Smooth muscle cell (in vitro differentiated cells): ENCODE data around the gene AKAP13. TPM values are rescaled to one million over a fixed set of nuclear protein-coding genes. Genes with fewer than 3 reads are reported as not detected.

Experiments used
- DNase-seq: peaks from one replicate; lab custom pipeline; 2025; ENCODE audit not compliant: unreplicated experiment; lab: John Stamatoyannopoulos, UW
- H2AFZ ChIP-seq: fragments of 200-600 bp; sonication (generic); 2 replicates; pipeline ENCODE4 v1.6.0; 2016; ENCODE audit warnings: antibody characterized with exemption, low read depth, mild to moderate bottlenecking
- H3F3A ChIP-seq: fragments of 200-600 bp; sonication (generic); 2 replicates; pipeline ENCODE4 v1.6.0; 2017; ENCODE audit warnings: antibody characterized with exemption, low read depth
- H3K27ac ChIP-seq: fragments of 200-600 bp; sonication (generic); 2 replicates; pipeline ENCODE4 v1.5.1; 2016; ENCODE audit warnings: low read depth, mild to moderate bottlenecking
- H3K27me3 ChIP-seq: fragments of 200-600 bp; sonication (generic); 2 replicates; pipeline ENCODE4 v1.6.1; 2016; ENCODE audit warnings: low read depth, mild to moderate bottlenecking
- H3K36me3 ChIP-seq: fragments of 200-600 bp; sonication (generic); 2 replicates; pipeline ENCODE4 v1.5.1; 2016; ENCODE audit warnings: low read depth
- H3K4me1 ChIP-seq: fragments of 200-600 bp; sonication (generic); 2 replicates; pipeline ENCODE4 v1.5.1; 2016; ENCODE audit warnings: low read depth
- H3K4me2 ChIP-seq: fragments of 200-600 bp; sonication (generic); 2 replicates; pipeline ENCODE4 v1.6.0; 2016; ENCODE audit warnings: mild to moderate bottlenecking
- H3K4me3 ChIP-seq: fragments of 200-600 bp; sonication (generic); 2 replicates; pipeline ENCODE4 v1.5.1; 2016; ENCODE audit warnings: mild to moderate bottlenecking
- H3K79me2 ChIP-seq: fragments of 200-600 bp; sonication (generic); 2 replicates; pipeline ENCODE4 v1.6.0; 2016; ENCODE audit warnings: low read depth, mild to moderate bottlenecking
- H3K9ac ChIP-seq: fragments of 200-600 bp; sonication (generic); 2 replicates; pipeline ENCODE4 v1.6.0; 2016; ENCODE audit warnings: low read depth
- H3K9me3 ChIP-seq: fragments of 200-600 bp; sonication (generic); replicated peaks from 2 replicates; pipeline ENCODE4 v1.5.1; 2016; ENCODE audit warnings: low read depth
- H4K20me1 ChIP-seq: fragments of 200-600 bp; sonication (generic); 2 replicates; pipeline ENCODE4 v1.6.0; 2016; ENCODE audit warnings: low read depth
- WGBS: methylation state at CpG from one replicate; pipeline ENCODE4 v1.1.7; 2016; ENCODE audit warnings: low lambda C conversion rate; 5-methylcytosine and 5-hydroxymethylcytosine counted together
- polyA plus RNA-seq: library from polyadenylated mRNA; unstranded; fragments of >200 nt; fragmentation: Nextera tagmentation; extraction: Ambion mirVana; gene quantifications from 2 replicates; pipeline ENCODE4 v1.2.1, GENCODE V29; 2016
- total RNA-seq: library from RNA; depleted of rRNA; stranded (reverse); fragments of >200 nt; gene quantifications from 2 replicates; pipeline ENCODE4 v1.2.3, GENCODE V29; 2014
- TF ChIP-seq, protein P1 (sequence below): fragments of 200-600 bp; sonication (generic); IDR thresholded peaks from 2 replicates; pipeline ENCODE4 v1.5.1; 2017; ENCODE audit warnings: borderline replicate concordance, mild to moderate bottlenecking, antibody characterized with exemption; ENCODE audit not compliant: insufficient read depth, poor library complexity, severe bottlenecking

Gene AKAP13
- total and polyA plus RNA-seq, 2 experiments from 2014 or later, result 43.3 to 63.5 TPM

DNA sequence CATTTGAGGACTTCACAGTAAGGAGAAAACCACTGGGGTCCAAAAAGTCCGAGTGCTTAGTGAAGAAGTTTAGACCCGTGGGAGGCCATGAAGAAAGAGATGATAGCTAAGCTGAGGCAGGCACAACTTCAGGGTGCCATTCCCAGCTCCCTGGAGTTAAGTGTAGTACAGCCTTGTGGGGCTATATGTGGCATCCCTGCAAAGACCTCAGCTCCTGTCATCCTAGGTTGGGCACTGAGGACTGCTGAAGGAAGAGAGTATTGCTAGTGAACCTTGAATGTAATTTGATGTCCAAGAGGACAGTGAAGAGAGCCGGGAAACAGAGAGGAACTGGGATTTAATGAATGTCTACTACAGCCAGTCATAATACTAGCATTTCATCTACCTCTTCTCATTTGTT, 162.1 kb downstream of the AKAP13 start:
- H3K9ac ChIP-seq, result no peak overlapping the region
- H3K36me3 ChIP-seq, result peaks cover 13% of the 10 kb centered on the region
- 95% methylated on average over 3 of the region's 3 CpGs for WGBS
- H3K4me2 ChIP-seq, result no peak overlapping the region
- no peaks in the 10 kb centered on the region for H3K27me3 ChIP-seq
- TF ChIP-seq, protein P1, sequence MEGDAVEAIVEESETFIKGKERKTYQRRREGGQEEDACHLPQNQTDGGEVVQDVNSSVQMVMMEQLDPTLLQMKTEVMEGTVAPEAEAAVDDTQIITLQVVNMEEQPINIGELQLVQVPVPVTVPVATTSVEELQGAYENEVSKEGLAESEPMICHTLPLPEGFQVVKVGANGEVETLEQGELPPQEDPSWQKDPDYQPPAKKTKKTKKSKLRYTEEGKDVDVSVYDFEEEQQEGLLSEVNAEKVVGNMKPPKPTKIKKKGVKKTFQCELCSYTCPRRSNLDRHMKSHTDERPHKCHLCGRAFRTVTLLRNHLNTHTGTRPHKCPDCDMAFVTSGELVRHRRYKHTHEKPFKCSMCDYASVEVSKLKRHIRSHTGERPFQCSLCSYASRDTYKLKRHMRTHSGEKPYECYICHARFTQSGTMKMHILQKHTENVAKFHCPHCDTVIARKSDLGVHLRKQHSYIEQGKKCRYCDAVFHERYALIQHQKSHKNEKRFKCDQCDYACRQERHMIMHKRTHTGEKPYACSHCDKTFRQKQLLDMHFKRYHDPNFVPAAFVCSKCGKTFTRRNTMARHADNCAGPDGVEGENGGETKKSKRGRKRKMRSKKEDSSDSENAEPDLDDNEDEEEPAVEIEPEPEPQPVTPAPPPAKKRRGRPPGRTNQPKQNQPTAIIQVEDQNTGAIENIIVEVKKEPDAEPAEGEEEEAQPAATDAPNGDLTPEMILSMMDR, result no peak
- H4K20me1 ChIP-seq, result peaks cover 48% of the 10 kb centered on the region
- no peaks in the 10 kb centered on the region for H3F3A ChIP-seq
- H3K4me1 ChIP-seq, result no peaks in the 10 kb centered on the region
- H3K9me3 ChIP-seq, result no peaks in the 10 kb centered on the region
- no peak overlapping the region for H3K4me3 ChIP-seq
- H3K27ac ChIP-seq, result no peak overlapping the region
- DNase-seq, result no peak
- no peak overlapping the region for H2AFZ ChIP-seq
- H3K79me2 ChIP-seq, result peaks cover 29% of the 10 kb centered on the region

DNA sequence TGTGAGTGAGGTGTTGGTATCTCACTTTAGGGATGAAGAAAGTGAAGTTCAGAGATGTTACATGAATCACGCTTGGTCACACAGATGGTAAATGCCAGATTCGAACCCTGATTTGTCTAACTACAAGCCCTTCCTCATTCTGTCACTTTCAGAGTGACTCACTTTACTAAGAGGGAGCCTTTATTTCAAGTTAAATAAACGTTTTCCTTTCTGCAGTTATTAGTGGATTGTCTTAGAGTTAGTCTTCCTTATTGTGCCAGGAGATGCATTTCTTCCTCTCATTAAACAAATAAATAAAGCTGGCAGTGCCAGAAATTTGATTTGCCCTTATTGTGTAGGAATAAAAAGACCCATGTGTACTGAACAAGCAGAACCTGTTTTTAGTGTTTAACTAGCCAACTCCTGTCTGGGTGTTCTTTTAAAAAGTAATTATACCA, 162.5 kb downstream of the AKAP13 start:
- Histone ChIP-seq H4K20me1 (peaks cover 44% of the 10 kb centered on the region), H3K4me2 (no peak overlapping the region)
- WGBS, result 60% methylated on average over 3 of the region's 3 CpGs

DNA sequence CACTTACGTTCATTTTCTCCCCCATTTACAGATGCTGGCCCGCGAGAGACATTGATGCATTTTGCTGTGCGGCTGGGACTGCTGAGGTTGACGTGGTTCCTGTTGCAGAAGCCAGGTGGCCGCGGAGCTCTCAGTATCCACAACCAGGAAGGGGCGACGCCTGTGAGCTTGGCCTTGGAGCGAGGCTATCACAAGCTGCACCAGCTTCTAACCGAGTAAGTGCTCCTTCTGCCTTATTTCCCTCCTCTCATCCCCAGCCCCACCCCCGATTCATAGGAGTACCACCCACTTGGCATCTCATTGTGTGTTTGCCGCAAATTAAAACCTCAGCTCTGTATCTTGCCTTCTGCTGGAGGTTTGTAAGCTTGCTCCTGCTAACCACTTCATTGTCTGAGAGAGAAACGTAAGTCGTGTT, 163.3 kb downstream of the AKAP13 start:
- WGBS, result 89% methylated on average over 15 of the region's 15 CpGs
- no peak overlapping the region for H2AFZ ChIP-seq

More for the DNA sequence above, 162.5 kb downstream of the AKAP13 start:
- Histone ChIP-seq H3K9ac (no peak overlapping the region), H3K36me3 (peaks cover 13% of the 10 kb centered on the region), H3K4me1 (no peaks in the 10 kb centered on the region), H3K79me2 (peaks cover 33% of the 10 kb centered on the region), H2AFZ (no peak overlapping the region), H3K27me3 (no peaks in the 10 kb centered on the region), H3K27ac (no peak overlapping the region), H3F3A (no peaks in the 10 kb centered on the region), H3K4me3 (no peak overlapping the region), H3K9me3 (no peaks in the 10 kb centered on the region)
- TF ChIP-seq, protein P1, result no peak
- DNase-seq, result no peak

DNA sequence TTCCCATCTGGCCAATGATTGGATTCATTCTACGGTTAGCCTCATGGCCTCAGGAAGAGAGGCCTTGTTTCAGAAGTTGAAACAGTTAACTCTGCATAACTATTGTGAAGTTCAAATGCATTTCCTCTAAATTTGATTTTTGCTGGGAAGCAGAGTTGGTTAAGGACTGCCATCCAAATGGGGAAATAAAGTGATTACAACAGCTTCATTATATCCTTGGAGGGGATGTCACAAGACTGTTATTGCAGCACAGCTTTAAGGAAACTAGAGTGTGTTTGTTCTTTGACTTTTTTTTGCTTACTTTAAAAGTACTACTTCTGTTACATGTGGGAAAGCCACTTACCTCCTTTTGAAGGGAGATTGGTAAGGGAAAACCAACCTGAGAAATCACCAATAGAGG, 164.8 kb downstream of the AKAP13 start:
- WGBS, result 100% methylated on average over 1 of the region's 1 CpG

More for the DNA sequence above, 163.3 kb downstream of the AKAP13 start:
- Histone ChIP-seq H4K20me1 (peaks cover 44% of the 10 kb centered on the region), H3K79me2 (peaks cover 40% of the 10 kb centered on the region), H3K27me3 (no peaks in the 10 kb centered on the region), H3K4me2 (no peak overlapping the region), H3K9me3 (no peaks in the 10 kb centered on the region), H3K36me3 (peaks cover 13% of the 10 kb centered on the region), H3K9ac (no peak overlapping the region), H3K4me1 (no peaks in the 10 kb centered on the region), H3F3A (no peaks in the 10 kb centered on the region), H3K4me3 (no peak overlapping the region), H3K27ac (no peak overlapping the region)
- TF ChIP-seq, protein P1, result no peak
- no peak for DNase-seq

More for the DNA sequence above, 164.8 kb downstream of the AKAP13 start:
- Histone ChIP-seq H3K27me3 (no peaks in the 10 kb centered on the region), H2AFZ (no peak overlapping the region), H3K9ac (no peak overlapping the region), H3K4me1 (no peaks in the 10 kb centered on the region), H3F3A (no peaks in the 10 kb centered on the region), H3K36me3 (peaks cover 13% of the 10 kb centered on the region), H3K4me2 (no peak overlapping the region), H3K9me3 (no peaks in the 10 kb centered on the region), H3K4me3 (no peak overlapping the region), H3K27ac (no peak overlapping the region), H3K79me2 (peaks cover 36% of the 10 kb centered on the region), H4K20me1 (peaks cover 31% of the 10 kb centered on the region)
- TF ChIP-seq, protein P1, result no peak
- DNase-seq, result no peak
